BE2C (cell line): ENCODE data around the gene HOXC4.
"Not testable (repeated sequence)": the region's sequence is repeated elsewhere in the genome, so short reads cannot be mapped to it uniquely, and the experiment has no call there.

Experiments
- DNase-seq: peaks from one replicate; pipeline ENCODE4 v3.0.0-alpha.2; 2020
- H3K27me3 ChIP-seq: fragments of 250-450 bp; sonication (Bioruptor Pico); 2 replicates; pipeline ENCODE4 v1.5.1; 2020; ENCODE audit warnings: mild to moderate bottlenecking
- H3K36me3 ChIP-seq: fragments of 250-450 bp; sonication (Bioruptor Pico); 2 replicates; pipeline ENCODE4 v1.5.1; 2020; ENCODE audit warnings: mild to moderate bottlenecking
- H3K4me1 ChIP-seq: fragments of 250-450 bp; sonication (Bioruptor Pico); 2 replicates; pipeline ENCODE4 v1.5.1; 2020
- H3K4me3 ChIP-seq: 2 replicates; pipeline ENCODE4 v1.5.1; 2011; ENCODE audit warnings: low read depth, low read length
- H3K9me3 ChIP-seq: fragments of 250-450 bp; sonication (Bioruptor Pico); 2 replicates; pipeline ENCODE4 v1.5.1; 2020
- CTCF ChIP-seq: IDR thresholded peaks from 2 replicates; pipeline ENCODE4 v1.5.1; 2012; ENCODE audit warnings: mild to moderate bottlenecking, low read depth, low read length

HOXC4 gene

GRCh38 chr12:54081053-54081514 is 27.4 kb downstream of the HOXC4 start:
- H3K4me1 ChIP-seq, H3K9me3 ChIP-seq, H3K27me3 ChIP-seq, H3K4me3 ChIP-seq, H3K36me3 ChIP-seq, DNase-seq: not testable (repeated sequence)

GRCh38 chr12:54081581-54082396 is 28.2 kb downstream of the HOXC4 start:
- H3K4me1 ChIP-seq, H3K4me3 ChIP-seq, DNase-seq, H3K27me3 ChIP-seq, H3K9me3 ChIP-seq, H3K36me3 ChIP-seq: not testable (repeated sequence)

- no peaks in the 10 kb centered on the region for H3K36me3 ChIP-seq
- H3K4me3 ChIP-seq: peak overlapping the region; percentile 31
- no peak for TF ChIP-seq CTCF
- peak; percentile 44 for DNase-seq
- H3K27me3 ChIP-seq: no peaks in the 10 kb centered on the region
- H3K4me1 ChIP-seq: no peaks in the 10 kb centered on the region
- H3K9me3 ChIP-seq: no peaks in the 10 kb centered on the region
Observed at GRCh38 chr12:54082397-54082892, 28.8 kb downstream of the HOXC4 start.

- not testable (repeated sequence) for H3K27me3 ChIP-seq
Observed at GRCh38 chr12:54088011-54088410, 34.4 kb downstream of the HOXC4 start.

GRCh38 chr12:54089465-54089864 is 35.8 kb downstream of the HOXC4 start:
- H3K36me3 ChIP-seq, H3K27me3 ChIP-seq, H3K9me3 ChIP-seq, H3K4me3 ChIP-seq, H3K4me1 ChIP-seq: not testable (repeated sequence)
- DNase-seq: peak; percentile 29

More at GRCh38 chr12:54088011-54088410, 34.4 kb downstream of the HOXC4 start:
- H3K9me3 ChIP-seq, H3K36me3 ChIP-seq, DNase-seq, H3K4me1 ChIP-seq, H3K4me3 ChIP-seq: not testable (repeated sequence)

GRCh38 chr12:54090312-54090711 is 36.7 kb downstream of the HOXC4 start:
- not testable (repeated sequence) for H3K27me3 ChIP-seq

GRCh38 chr12:54092943-54093342 is 39.3 kb downstream of the HOXC4 start:
- not testable (repeated sequence) for H3K27me3 ChIP-seq, DNase-seq, H3K4me1 ChIP-seq, H3K36me3 ChIP-seq, H3K4me3 ChIP-seq, H3K9me3 ChIP-seq

More at GRCh38 chr12:54090312-54090711, 36.7 kb downstream of the HOXC4 start:
- not testable (repeated sequence) for H3K9me3 ChIP-seq, H3K4me1 ChIP-seq, H3K36me3 ChIP-seq
- DNase-seq: peak; percentile 82
- H3K4me3 ChIP-seq: peak overlapping the region; percentile 32; the same call in 1 of the 2 replicates

GRCh38 chr12:54095928-54096327 is 42.3 kb downstream of the HOXC4 start:
- not testable (repeated sequence) for H3K36me3 ChIP-seq, H3K9me3 ChIP-seq, H3K4me3 ChIP-seq, H3K27me3 ChIP-seq, H3K4me1 ChIP-seq, DNase-seq

- not testable (repeated sequence) for DNase-seq, H3K36me3 ChIP-seq, H3K27me3 ChIP-seq, H3K4me3 ChIP-seq, H3K4me1 ChIP-seq, H3K9me3 ChIP-seq
Observed at GRCh38 chr12:54098644-54099043, 45.0 kb downstream of the HOXC4 start.

GRCh38 chr12:54100588-54100987 is 47.0 kb downstream of the HOXC4 start:
- not testable (repeated sequence) for H3K36me3 ChIP-seq, DNase-seq, H3K4me3 ChIP-seq, H3K27me3 ChIP-seq, H3K4me1 ChIP-seq, H3K9me3 ChIP-seq

- not testable (repeated sequence) for DNase-seq, H3K9me3 ChIP-seq, H3K36me3 ChIP-seq, H3K27me3 ChIP-seq, H3K4me3 ChIP-seq
- peaks cover 14% of the 10 kb centered on the region for H3K4me1 ChIP-seq
Observed at GRCh38 chr12:54102223-54102622, 48.6 kb downstream of the HOXC4 start.

- not testable (repeated sequence) for H3K36me3 ChIP-seq
Observed at GRCh38 chr12:54103827-54104226, 50.2 kb downstream of the HOXC4 start.

More at GRCh38 chr12:54103827-54104226, 50.2 kb downstream of the HOXC4 start:
- DNase-seq, H3K27me3 ChIP-seq, H3K4me3 ChIP-seq, H3K9me3 ChIP-seq: not testable (repeated sequence)
- H3K4me1 ChIP-seq: peaks cover 14% of the 10 kb centered on the region
